ENCODE results near the gene COL6A2. TPM values are rescaled to one million over a fixed set of nuclear protein-coding genes. Genes with fewer than 3 reads are reported as not detected.

Gene COL6A2
- total and polyA plus RNA-seq, 2 of the 13 experiments (the other 11 are each of a cell fraction or from before 2014, with no cell fraction given): 0.07 to 0.41 TPM

DNA sequence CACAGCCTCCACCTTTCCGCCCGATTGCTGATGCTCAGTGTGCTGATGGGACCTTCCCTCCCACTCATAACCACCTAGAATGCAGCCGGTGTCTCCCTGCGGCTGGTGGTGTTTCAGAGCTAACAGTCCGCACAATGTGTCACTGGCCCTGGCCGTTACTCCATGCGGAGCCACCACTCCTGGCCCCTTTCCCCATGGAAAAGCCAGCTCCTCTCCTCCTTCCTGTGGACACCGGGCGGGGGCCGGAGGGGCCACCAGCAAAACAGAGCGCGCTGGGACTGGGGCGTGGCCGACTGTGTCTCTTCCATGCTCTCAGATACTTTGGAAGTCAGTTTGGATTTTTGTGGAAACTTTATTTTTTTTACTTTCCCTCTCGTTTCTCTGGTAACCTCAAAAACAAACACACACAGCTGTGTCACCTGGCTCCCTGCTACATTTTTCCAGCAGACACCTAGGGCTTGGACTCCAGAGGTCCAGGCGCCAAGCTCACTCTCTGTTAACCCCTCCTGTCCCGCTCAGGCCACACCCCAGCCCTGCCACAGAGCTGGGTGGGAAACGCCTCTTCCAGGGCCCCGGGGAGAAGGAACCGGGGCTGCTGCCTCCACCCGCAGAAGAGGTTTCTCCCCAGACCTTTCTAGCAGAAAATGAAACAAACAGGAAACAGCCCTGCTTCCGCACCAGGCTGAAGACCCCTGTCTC, 32.5 kb upstream of the COL6A2 start:
- CTCF ChIA-PET (ENCODE audit: low intra/inter-chr PET ratio, low total read pairs): no interaction called here
- Histone ChIP-seq H4K20me1 (ENCODE audit: insufficient read depth, low read length) (no peaks in the 10 kb centered on the region), H3K4me1 (ENCODE audit: insufficient read depth, low read length) (peaks cover 6% of the 10 kb centered on the region; the same call in 1 of the 2 replicates), H2AFZ (ENCODE audit: low read length) (no peak overlapping the region), H3K9ac (ENCODE audit: insufficient read depth, low read depth, low read length) (no peak overlapping the region), H3K4me2 (ENCODE audit: low read depth, low read length) (peak overlapping the region; percentile 42; the same call in 1 of the 2 replicates), H3K4me3 (replicated peaks in 1 of 3; ENCODE audit: insufficient read depth in 1 of 3, low read depth in 2 of 3, low read length in 3 of 3) (no peak overlapping the region), H3K79me2 (ENCODE audit: insufficient read depth, low read length) (no peaks in the 10 kb centered on the region), H3K27me3 (ENCODE audit: control insufficient read depth in 1 of 2, insufficient read depth in 2 of 2, low read length in 2 of 2) (peaks cover 6 to 39% of the 10 kb centered on the region in 2 experiments; a peak in 4 of 5 replicates), H3K36me3 (replicated peaks in 1 of 2; ENCODE audit: control insufficient read depth in 1 of 2, insufficient read depth in 2 of 2, low read length in 2 of 2) (no peaks in the 10 kb centered on the region), H3K27ac (ENCODE audit: extremely low read length, insufficient read depth, low read length) (no peak overlapping the region), H3K9me3 (ENCODE audit: low read length) (peaks cover 22% of the 10 kb centered on the region)
- POLR2A ChIA-PET: no interaction called here
- in situ Hi-C loops (cut with HindIII; ENCODE audit: extremely low pct_ligation_motif_present, low pct_unique_long_range_greater_than_20kb) (no loop called here), intact Hi-C loops (cut with micrococcal nuclease; ENCODE audit: unreplicated experiment) (no loop called here)
- FAIRE-seq: no peak
- no peak for TF ChIP-seq HNRNPUL1 (IDR thresholded peaks at IDR 0.05; ENCODE audit: low read depth, low read length)
- TF ChIP-seq ZNF652 (CRISPR knock-in tag; IDR thresholded peaks at IDR 0.05; ENCODE audit: borderline replicate concordance, low read depth): peak; percentile 73
- no peak for TF ChIP-seq ZNF205 (CRISPR knock-in tag; IDR thresholded peaks at IDR 0.05)
- BruUV-seq (replicated peaks): no TSS peak
- DNase-seq (ENCODE audit: low spot score): no peak
- ATAC-seq: peak; percentile 55
- 9% methylated on average over 19 of the region's 22 CpGs for WGBS (ENCODE audit: low lambda C conversion rate)

DNA sequence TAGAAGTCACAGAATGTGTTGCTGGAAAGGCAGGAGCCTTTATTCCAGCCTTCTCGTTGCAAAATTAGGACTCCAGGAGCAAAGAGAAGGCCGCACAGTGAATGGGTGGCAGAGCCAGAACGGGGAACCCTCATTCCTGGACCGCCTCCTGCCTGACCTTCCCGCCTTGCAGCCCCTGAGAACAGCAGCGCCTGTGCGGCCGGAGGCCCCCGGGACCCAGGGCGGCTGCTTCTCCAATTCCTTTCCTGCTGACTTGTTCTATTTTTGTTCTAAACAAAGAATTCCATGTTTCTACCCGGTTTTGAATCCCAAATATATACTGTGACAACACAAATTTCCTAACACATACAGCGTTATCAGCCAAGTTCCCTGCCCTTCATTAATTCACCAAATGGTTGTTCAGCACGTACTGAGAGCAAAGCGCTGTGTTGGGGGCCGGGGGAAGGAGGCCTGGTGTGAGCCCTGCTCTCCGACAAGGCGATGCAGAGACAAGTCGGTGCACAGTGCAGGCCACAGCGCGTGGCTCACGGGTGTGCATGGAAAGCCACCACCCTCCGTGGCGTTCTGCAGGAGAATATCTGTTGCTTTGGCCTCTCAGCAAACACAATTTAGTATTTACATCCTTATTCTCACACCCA, 31.9 kb upstream of the COL6A2 start:
- CTCF ChIA-PET (ENCODE audit: low intra/inter-chr PET ratio, low total read pairs): no interaction called here
- Histone ChIP-seq H4K20me1 (ENCODE audit: insufficient read depth, low read length) (no peaks in the 10 kb centered on the region), H3K4me1 (ENCODE audit: insufficient read depth, low read length) (peaks cover 6% of the 10 kb centered on the region; the same call in 1 of the 2 replicates), H3K9ac (ENCODE audit: insufficient read depth, low read depth, low read length) (no peak overlapping the region), H2AFZ (ENCODE audit: low read length) (no peak overlapping the region), H3K79me2 (ENCODE audit: insufficient read depth, low read length) (no peaks in the 10 kb centered on the region), H3K36me3 (replicated peaks in 1 of 2; ENCODE audit: control insufficient read depth in 1 of 2, insufficient read depth in 2 of 2, low read length in 2 of 2) (no peaks in the 10 kb centered on the region), H3K4me3 (replicated peaks in 1 of 3; ENCODE audit: insufficient read depth in 1 of 3, low read depth in 2 of 3, low read length in 3 of 3) (no peak overlapping the region), H3K27me3 (ENCODE audit: control insufficient read depth in 1 of 2, insufficient read depth in 2 of 2, low read length in 2 of 2) (peaks cover 6 to 41% of the 10 kb centered on the region in 2 experiments; a peak in 4 of 5 replicates), H3K4me2 (ENCODE audit: low read depth, low read length) (peak overlapping the region; percentile 42; the same call in 1 of the 2 replicates), H3K27ac (ENCODE audit: extremely low read length, insufficient read depth, low read length) (no peak overlapping the region), H3K9me3 (ENCODE audit: low read length) (peaks cover 22% of the 10 kb centered on the region)
- BruUV-seq (replicated peaks): no TSS peak
- 48% methylated on average over 18 of the region's 23 CpGs for WGBS (ENCODE audit: low lambda C conversion rate)
- TF ChIP-seq ZNF17 (CRISPR knock-in tag; IDR thresholded peaks at IDR 0.05) (no peak), EZH2 (conservative IDR thresholded peaks at IDR 0.05; ENCODE audit: low read depth, low read length) (0 out of 2 replicates have a peak, but pooled peaks have one; percentile 34)
- no peak for DNase-seq (ENCODE audit: low spot score)
- peak; percentile 27; the same call in 1 of the 3 replicates for ATAC-seq
- POLR2A ChIA-PET: no interaction called here
- intact Hi-C loops (cut with micrococcal nuclease; ENCODE audit: unreplicated experiment) (no loop called here), in situ Hi-C loops (cut with HindIII; ENCODE audit: extremely low pct_ligation_motif_present, low pct_unique_long_range_greater_than_20kb) (no loop called here)
- no peak for FAIRE-seq
